Erythroblast (primary cell): ENCODE results near the gene UNC93A.

Source experiments
- GATA1 ChIP-seq: IDR thresholded peaks from 2 replicates; pipeline ENCODE4 v1.6.1; 2011; ENCODE audit warnings: low read depth, mild to moderate bottlenecking, control low read depth, low read length, moderate library complexity
- POLR2A ChIP-seq: IDR thresholded peaks from 2 replicates; pipeline ENCODE4 v1.6.1; 2011; ENCODE audit warnings: mild to moderate bottlenecking, low read length

GRCh38 chr6:167268683-167269280 lies 22.3 kb upstream of the UNC93A start:
- TF ChIP-seq POLR2A (no peak), GATA1 (no peak)
